Karpas-422 (cell line): Measurements from ENCODE around the gene VRTN. TPM values are rescaled to one million over a fixed set of nuclear protein-coding genes. Genes with fewer than 3 reads are reported as not detected.
"Not testable (repeated sequence)": the region's sequence is repeated elsewhere in the genome, so short reads cannot be mapped to it uniquely, and the experiment has no call there.

Experiments
- DNase-seq: peaks from one replicate; pipeline ENCODE4 v3.0.0-alpha.2; 2015
- H2AFZ ChIP-seq: fragments of 200-600 bp; sonication (generic); 2 replicates; pipeline ENCODE4 v1.6.1; 2014; ENCODE audit warnings: antibody characterized with exemption, low read length, mixed read lengths
- H3K27ac ChIP-seq: fragments of 200-600 bp; sonication (generic); 2 replicates; pipeline ENCODE4 v1.5.1; 2014; ENCODE audit warnings: mild to moderate bottlenecking, low read length, moderate library complexity
- H3K27me3 ChIP-seq: fragments of 200-600 bp; sonication (generic); 2 replicates; pipeline ENCODE4 v1.6.1; 2014; ENCODE audit warnings: low read length, mixed read lengths
- H3K36me3 ChIP-seq: fragments of 200-600 bp; sonication (generic); 2 replicates; pipeline ENCODE4 v1.6.1; 2014; ENCODE audit warnings: low read length, mixed read lengths; ENCODE audit not compliant: insufficient read depth
- H3K4me1 ChIP-seq: fragments of 200-600 bp; sonication (generic); 2 replicates; pipeline ENCODE4 v1.6.1; 2014; ENCODE audit warnings: mild to moderate bottlenecking, low read length, mixed read lengths
- H3K4me2 ChIP-seq: fragments of 200-600 bp; sonication (generic); 2 replicates; pipeline ENCODE4 v1.6.1; 2014; ENCODE audit warnings: low read length, low read depth, mild to moderate bottlenecking; ENCODE audit not compliant: poor library complexity, severe bottlenecking
- H3K4me3 ChIP-seq: fragments of 200-600 bp; sonication (generic); 2 replicates; pipeline ENCODE4 v1.5.1; 2014; ENCODE audit warnings: mild to moderate bottlenecking, antibody characterized with exemption, low read length, mixed read lengths
- H3K79me2 ChIP-seq: fragments of 200-600 bp; sonication (generic); 2 replicates; pipeline ENCODE4 v1.6.1; 2014; ENCODE audit warnings: mild to moderate bottlenecking, low read length, mixed read lengths
- H3K9ac ChIP-seq: fragments of 200-600 bp; sonication (generic); 2 replicates; pipeline ENCODE4 v1.6.0; 2014; ENCODE audit warnings: low read length
- H3K9me2 ChIP-seq: fragments of 200-600 bp; sonication (generic), shearing (Covaris generic); replicated peaks from 2 replicates; pipeline ENCODE4 v1.6.0; 2014; ENCODE audit warnings: mild to moderate bottlenecking, low read length, moderate library complexity; ENCODE audit not compliant: insufficient read depth
- H3K9me3 ChIP-seq: fragments of 300-700, 200-600 bp; sonication (generic); 2 replicates; pipeline ENCODE4 v1.6.1; 2014; ENCODE audit warnings: low read length, mixed read lengths
- H4K20me1 ChIP-seq: fragments of 200-600 bp; sonication (generic); 2 replicates; pipeline ENCODE4 v1.6.1; 2014; ENCODE audit warnings: mild to moderate bottlenecking, antibody characterized with exemption, low read length, low read depth; ENCODE audit not compliant: insufficient read depth
- total RNA-seq: library from RNA; depleted of rRNA; stranded (reverse); fragments of >200 nt; shearing (Covaris generic); gene quantifications from 2 replicates; pipeline ENCODE4 v1.2.3, GENCODE V29; 2014; ENCODE audit warnings: low replicate concordance

Gene VRTN
- total RNA-seq, 1 experiment from 2014 or later: not detected

DNA sequence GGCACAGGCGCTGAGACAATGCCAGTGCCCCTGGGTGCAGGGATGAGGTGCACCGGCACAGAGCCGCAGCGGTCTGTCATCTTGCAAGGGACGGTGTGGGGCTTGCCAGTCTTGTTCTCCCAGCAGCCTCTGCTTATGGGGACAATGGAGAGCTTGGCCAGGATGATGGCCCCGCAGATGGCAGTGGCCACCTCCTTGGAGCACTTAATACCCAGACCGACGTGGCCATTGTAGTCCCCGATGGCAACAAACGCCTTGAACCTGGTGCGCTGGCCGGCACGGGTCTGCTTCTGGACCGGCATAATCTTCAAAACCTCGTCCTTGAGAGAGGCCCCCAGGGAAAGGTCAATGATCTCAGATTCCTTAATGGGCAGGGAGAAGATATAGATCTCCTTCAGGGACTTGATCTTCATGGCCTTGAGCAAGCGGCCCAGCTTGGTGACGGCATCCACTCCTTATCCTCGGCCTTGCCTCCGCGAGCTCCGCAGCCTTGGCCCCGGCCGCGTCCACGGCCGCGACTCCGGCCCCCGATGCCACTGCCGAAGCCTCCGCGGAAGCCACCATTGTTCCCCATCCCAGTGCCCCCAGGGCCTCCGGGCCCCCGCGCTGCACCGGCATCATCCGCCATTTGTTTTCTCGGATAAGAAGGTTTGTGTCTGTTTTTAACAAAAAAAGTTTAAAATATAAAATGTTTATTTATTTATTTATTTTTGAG lies 29.9 kb downstream of the VRTN start:
- Histone ChIP-seq H3K36me3 (no peaks in the 10 kb centered on the region), H3K4me3 (no peak overlapping the region), H3K9ac (no peak overlapping the region), H3K4me1 (no peaks in the 10 kb centered on the region), H3K27me3 (no peaks in the 10 kb centered on the region), H3K79me2 (no peaks in the 10 kb centered on the region), H3K9me2 (no peaks in the 10 kb centered on the region), H3K9me3 (no peaks in the 10 kb centered on the region), H3K27ac (no peak overlapping the region), H2AFZ (no peak overlapping the region), H3K4me2 (no peak overlapping the region), H4K20me1 (no peaks in the 10 kb centered on the region)
- no peak for DNase-seq

DNA sequence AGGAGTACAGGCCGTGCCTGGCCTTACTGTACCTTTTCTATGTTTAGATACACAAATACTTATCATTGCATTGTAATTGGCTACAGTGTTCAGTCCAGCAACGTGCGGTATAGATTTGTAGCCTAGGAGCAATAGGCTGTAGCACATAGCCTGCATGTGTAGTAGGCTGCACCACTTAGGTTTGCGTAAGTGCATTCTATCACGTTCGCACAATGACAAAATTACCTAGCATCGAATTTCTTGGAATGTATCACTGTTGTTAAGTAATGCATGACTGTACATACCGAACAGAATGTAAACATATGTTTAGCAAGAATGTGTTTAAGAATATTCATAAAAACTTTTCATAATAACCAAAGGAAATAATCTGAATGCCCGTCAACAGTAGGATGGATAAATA lies 31.9 kb downstream of the VRTN start:
- no peaks in the 10 kb centered on the region for H3K79me2 ChIP-seq
- no peaks in the 10 kb centered on the region for H3K27me3 ChIP-seq
- no peaks in the 10 kb centered on the region for H3K9me2 ChIP-seq
- H3K9me3 ChIP-seq: no peaks in the 10 kb centered on the region
- no peaks in the 10 kb centered on the region for H3K4me1 ChIP-seq
- no peak overlapping the region for H3K4me3 ChIP-seq
- no peak for DNase-seq
- H3K9ac ChIP-seq: no peak overlapping the region
- no peak overlapping the region for H2AFZ ChIP-seq
- H3K36me3 ChIP-seq: no peaks in the 10 kb centered on the region
- H3K27ac ChIP-seq: no peak overlapping the region
- H4K20me1 ChIP-seq: no peaks in the 10 kb centered on the region
- H3K4me2 ChIP-seq: no peak overlapping the region

DNA sequence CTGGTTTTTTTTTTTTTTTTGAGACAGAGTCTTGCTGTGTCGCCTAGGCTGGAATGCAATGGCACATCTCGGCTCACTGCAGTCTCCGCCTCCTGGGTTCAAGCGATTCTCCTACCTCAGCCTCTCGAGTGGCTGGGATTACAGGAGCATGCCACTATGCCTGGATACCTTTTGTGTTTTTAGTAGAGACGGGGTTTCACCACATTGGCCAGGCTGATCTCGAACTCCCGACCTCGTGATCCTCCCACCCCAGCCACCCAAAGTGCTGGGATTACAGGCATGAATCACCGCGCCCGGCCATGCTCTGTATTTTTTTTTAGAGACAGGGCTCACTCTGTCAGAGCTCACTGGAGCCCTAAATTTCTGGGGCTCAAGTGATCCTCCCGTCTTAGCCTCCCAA lies 32.6 kb downstream of the VRTN start:
- no peak for DNase-seq
- Histone ChIP-seq H3K27ac (no peak overlapping the region), H3K4me1 (no peaks in the 10 kb centered on the region), H3K9me2 (no peaks in the 10 kb centered on the region), H3K4me2 (no peak overlapping the region), H4K20me1 (no peaks in the 10 kb centered on the region), H3K9me3 (no peaks in the 10 kb centered on the region), H3K9ac (no peak overlapping the region), H3K36me3 (no peaks in the 10 kb centered on the region), H3K79me2 (no peaks in the 10 kb centered on the region), H2AFZ (no peak overlapping the region), H3K27me3 (no peaks in the 10 kb centered on the region), H3K4me3 (no peak overlapping the region)

DNA sequence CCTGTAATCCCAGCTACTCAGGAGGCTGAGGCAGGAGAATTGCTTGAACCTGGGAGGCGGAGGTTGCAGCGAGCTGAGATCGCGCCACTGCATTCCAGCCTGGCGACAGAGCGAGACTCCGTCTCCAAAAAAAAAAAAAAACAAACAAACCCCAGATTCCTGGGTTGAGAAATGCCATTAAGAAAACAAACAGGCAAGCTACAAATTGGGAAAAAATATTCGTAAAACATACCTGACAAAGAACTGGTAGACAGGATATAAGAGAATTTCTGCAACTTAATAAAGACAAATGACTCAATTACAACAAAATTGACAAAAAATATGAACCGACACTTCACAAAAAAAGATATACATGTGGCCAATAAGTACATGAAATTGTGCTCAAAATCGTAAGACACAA lies 33.3 kb downstream of the VRTN start:
- H3K4me3 ChIP-seq, H3K27me3 ChIP-seq, H3K4me1 ChIP-seq, H3K9ac ChIP-seq, H3K9me3 ChIP-seq, H3K27ac ChIP-seq, H3K36me3 ChIP-seq, DNase-seq, H3K79me2 ChIP-seq, H2AFZ ChIP-seq, H3K4me2 ChIP-seq, H4K20me1 ChIP-seq, H3K9me2 ChIP-seq: not testable (repeated sequence)

DNA sequence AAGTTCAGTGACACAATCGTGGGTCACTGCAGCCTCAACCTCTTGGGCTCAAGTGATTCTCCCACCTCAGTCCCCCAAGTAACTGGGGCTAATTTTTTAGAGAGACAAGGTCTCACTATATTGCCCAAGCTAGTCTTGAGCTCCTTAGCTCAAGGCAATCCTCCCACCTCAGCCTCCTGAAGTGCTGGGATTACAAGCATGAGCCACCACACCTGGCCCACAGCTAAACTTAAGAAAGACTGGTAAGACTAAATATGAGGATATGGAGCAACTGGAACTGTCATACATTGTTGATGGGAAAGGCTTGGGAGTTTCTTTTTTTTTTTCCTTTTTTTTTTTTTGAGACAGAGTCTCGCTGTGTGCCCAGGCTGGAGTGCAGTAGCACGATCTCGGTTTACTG lies 34.0 kb downstream of the VRTN start:
- no peak for DNase-seq
- H3K79me2 ChIP-seq: no peaks in the 10 kb centered on the region
- no peak overlapping the region for H2AFZ ChIP-seq
- H3K4me3 ChIP-seq: no peak overlapping the region
- H3K9ac ChIP-seq: no peak overlapping the region
- no peaks in the 10 kb centered on the region for H3K9me2 ChIP-seq
- H3K4me2 ChIP-seq: no peak overlapping the region
- H3K27me3 ChIP-seq: no peaks in the 10 kb centered on the region
- H3K4me1 ChIP-seq: no peaks in the 10 kb centered on the region
- no peaks in the 10 kb centered on the region for H4K20me1 ChIP-seq
- H3K9me3 ChIP-seq: no peaks in the 10 kb centered on the region
- no peaks in the 10 kb centered on the region for H3K36me3 ChIP-seq
- H3K27ac ChIP-seq: no peak overlapping the region

DNA sequence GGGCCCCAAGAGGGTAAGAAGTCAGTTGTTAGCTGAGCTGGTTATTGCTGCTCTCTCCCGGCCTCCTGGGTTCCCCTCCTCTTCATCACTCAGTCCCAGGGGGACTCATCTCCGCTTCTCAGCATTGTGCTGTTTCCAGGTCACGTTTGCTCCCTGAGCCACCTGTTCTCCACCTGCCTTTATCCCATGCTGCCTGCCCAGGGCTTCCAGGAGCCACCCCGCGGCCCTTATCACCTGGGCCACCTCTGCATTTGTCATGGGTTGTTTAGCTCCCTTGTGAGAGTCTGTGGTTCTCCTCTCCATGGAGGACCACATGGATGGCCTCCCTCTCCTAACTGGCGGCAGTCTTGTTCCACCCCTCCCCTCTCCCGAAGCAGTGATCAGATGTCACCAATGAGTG lies 41.7 kb downstream of the VRTN start:
- H3K4me3 ChIP-seq: no peak overlapping the region
- no peak overlapping the region for H2AFZ ChIP-seq
- H3K9me3 ChIP-seq: no peaks in the 10 kb centered on the region
- no peak overlapping the region for H3K27ac ChIP-seq
- DNase-seq: no peak
- no peaks in the 10 kb centered on the region for H3K4me1 ChIP-seq
- no peaks in the 10 kb centered on the region for H3K36me3 ChIP-seq
- H3K79me2 ChIP-seq: no peaks in the 10 kb centered on the region
- no peak overlapping the region for H3K9ac ChIP-seq
- H3K9me2 ChIP-seq: no peaks in the 10 kb centered on the region
- H3K4me2 ChIP-seq: no peak overlapping the region
- H3K27me3 ChIP-seq: no peaks in the 10 kb centered on the region
- H4K20me1 ChIP-seq: no peaks in the 10 kb centered on the region

DNA sequence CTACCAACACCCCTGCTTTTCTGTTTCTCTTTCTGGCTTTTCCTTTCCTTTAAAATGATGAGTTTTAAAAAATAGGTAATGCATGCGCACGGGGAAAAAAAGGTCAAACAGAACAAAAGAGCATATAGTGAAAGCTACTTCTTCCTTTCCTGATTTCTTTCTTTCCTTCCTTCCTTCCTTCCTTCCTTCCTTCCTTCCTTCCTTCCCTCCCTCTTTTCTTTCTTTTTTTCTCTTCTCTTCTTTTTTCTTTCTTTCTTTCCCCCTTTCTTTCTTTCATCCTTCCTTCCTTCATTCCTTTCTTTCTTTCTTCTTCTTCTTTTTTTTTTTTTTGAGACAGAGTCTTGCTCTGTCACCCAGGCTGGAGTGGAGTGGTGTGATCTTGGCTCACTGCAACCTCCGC lies 42.2 kb downstream of the VRTN start:
- not testable (repeated sequence) for H2AFZ ChIP-seq, H3K9me2 ChIP-seq, H3K9ac ChIP-seq, H3K4me3 ChIP-seq, H4K20me1 ChIP-seq, H3K36me3 ChIP-seq, H3K27me3 ChIP-seq, H3K9me3 ChIP-seq, H3K79me2 ChIP-seq, DNase-seq, H3K4me1 ChIP-seq, H3K4me2 ChIP-seq, H3K27ac ChIP-seq

DNA sequence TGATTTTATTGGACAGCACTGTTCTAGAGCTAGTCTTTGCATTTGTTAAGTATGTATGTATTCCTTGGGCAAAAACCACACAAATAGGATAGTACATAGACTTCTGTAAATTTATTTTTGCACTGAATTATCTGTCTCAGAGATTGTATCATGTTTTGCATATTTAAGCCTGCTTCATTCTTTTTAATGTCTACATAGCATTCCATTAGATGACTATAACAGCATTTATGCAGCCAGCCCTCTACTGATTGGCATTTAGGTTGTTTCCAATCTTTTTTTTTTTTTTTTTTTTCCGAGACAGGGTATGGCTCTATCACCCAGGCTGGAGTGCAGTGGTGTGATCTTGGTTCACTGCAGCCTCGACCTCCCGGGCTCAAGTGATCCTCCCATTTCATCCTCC lies 43.2 kb downstream of the VRTN start:
- H3K4me3 ChIP-seq: no peak overlapping the region
- H3K4me1 ChIP-seq: no peaks in the 10 kb centered on the region
- H3K4me2 ChIP-seq: no peak overlapping the region
- no peak overlapping the region for H3K9ac ChIP-seq
- H3K27ac ChIP-seq: no peak overlapping the region
- no peaks in the 10 kb centered on the region for H3K36me3 ChIP-seq
- H2AFZ ChIP-seq: no peak overlapping the region
- DNase-seq: no peak
- no peaks in the 10 kb centered on the region for H3K79me2 ChIP-seq
- H3K9me3 ChIP-seq: no peaks in the 10 kb centered on the region
- H4K20me1 ChIP-seq: no peaks in the 10 kb centered on the region
- H3K9me2 ChIP-seq: no peaks in the 10 kb centered on the region
- H3K27me3 ChIP-seq: no peaks in the 10 kb centered on the region
